GM11168 (cell line): Measurements from ENCODE around the gene SLC5A6.
"Not testable (repeated sequence)": the region's sequence is repeated elsewhere in the genome, so short reads cannot be mapped to it uniquely, and the experiment has no call there.

Experiments used
- in situ Hi-C: fragments of 300-500 bp; cut with MboI; formaldehyde crosslinking; loops from one replicate; pipeline ENCODE4 v1.12.0; 2022; ENCODE audit warnings: low sequenced_read_pairs; ENCODE audit not compliant: unreplicated experiment

The SLC5A6 gene

DNA sequence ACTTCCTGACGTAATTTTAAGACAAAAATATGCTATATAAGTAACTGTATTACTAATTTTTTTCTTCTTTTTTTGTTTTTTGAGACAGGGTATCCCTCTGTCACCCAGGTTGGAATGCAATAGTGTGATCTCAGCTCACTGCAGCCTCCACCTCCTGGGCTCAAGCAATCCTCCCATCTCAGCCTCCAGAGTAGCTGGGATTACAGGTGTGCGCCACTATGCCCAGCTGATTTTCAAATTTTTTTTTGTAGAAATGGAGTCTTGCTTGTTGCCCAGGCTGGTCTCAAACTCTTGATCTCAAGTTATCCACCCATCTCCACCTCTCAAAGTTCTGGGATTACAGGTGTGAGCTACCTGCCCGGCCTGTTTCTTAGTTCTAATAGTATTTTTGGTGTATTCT, 33.6 kb downstream of the SLC5A6 start:
- in situ Hi-C loops = no loop called here

DNA sequence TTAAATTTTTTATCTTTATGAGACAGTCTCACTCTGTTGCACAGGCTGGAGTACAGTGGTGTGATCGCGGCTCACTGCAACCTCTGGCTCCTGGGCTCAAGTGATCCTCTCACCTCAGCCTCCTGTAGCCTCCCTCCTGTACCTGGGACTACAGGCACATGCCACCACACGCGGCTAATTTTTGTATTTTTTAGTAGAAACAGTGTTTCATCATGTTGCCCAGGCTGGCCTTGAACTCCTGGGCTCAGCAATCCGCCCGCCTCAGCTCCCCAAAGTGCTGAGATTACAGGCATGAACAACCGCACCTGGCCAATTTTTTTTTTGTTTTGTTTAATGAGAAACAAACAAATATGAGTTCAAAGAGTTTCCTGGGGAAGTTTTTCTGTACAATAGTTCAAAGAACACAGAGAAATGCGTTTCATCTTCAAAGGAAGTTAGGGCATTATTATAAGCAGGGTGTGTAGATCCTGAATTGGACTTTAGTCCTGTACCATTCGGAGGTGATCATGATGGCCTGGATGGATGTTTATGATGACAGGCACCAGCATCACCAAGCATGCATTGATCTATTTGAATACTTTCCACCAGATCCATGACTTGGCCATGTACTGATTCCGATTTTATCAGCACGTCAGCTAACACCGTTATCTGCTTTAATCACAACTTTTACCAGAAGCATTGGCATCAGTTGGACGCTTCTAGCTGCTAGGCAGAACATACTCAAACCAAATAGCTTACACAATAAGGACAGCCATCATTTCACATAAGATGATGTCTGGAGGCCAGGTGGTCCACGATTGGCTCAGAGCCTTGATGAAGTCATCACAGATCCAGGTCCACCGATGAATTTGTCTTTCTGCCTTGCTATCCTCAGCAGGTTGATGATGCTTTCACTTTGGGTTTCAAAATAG, 34.4 kb downstream of the SLC5A6 start:
- in situ Hi-C loops = no loop called here

DNA sequence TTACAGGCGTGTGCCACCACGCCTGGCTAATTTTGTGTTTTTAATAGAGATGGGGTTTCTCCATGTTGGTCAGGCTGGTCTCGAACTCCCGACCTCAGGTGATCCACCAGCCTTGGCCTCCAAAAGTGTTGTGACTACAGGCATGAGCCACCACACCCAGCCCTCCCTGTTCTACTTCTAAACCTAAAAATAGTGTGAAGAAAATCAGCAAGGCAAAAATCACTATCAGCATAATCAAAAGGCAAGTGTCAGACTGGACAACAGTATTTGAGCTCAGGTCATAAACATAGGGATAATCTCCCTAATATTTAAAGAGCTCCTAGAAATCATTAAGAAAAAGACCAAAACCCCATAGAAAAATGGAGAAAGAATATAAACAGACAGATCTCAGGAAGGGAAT, 36.3 kb downstream of the SLC5A6 start:
- in situ Hi-C loops = not testable (repeated sequence)

DNA sequence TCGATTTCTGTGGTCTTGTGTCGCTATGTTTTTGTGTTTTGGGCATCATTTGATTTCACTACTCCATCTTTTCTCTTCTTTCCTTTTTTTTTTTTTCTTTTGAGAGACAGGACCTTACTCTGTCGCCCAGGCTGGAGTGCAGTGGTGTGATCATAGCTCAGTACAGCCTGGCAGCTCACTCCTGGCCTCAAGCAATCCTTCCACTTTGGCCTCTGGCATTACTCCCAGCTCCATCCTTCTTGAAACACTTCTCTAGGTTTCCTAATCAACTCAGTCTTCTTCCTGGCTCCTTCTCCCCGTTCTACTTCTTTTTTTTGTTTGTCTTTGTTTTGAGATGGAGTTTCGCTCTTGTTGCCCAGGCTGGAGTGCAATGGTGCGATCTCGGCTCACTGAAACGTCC, 36.7 kb downstream of the SLC5A6 start:
- in situ Hi-C loops = no loop called here

DNA sequence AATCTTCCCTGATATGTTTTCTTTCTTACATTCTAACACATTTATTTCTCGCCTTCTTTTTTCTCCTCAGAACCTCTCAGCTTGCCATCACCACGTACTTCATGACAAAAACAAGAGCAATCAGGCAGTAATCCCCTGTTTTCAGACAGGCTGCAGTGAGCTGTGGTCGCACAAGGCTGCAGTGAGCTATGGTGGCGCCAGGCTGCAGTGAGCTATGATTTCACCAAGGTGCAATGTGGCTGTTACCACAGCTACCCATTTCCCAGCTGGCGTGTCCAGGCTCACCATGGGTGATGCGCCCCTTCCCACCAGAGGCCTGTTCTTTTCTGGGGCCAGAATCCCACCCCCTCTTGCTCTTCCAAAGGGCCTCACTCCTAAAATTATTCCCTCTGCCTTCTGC, 37.4 kb downstream of the SLC5A6 start:
- in situ Hi-C loops = no loop called here

DNA sequence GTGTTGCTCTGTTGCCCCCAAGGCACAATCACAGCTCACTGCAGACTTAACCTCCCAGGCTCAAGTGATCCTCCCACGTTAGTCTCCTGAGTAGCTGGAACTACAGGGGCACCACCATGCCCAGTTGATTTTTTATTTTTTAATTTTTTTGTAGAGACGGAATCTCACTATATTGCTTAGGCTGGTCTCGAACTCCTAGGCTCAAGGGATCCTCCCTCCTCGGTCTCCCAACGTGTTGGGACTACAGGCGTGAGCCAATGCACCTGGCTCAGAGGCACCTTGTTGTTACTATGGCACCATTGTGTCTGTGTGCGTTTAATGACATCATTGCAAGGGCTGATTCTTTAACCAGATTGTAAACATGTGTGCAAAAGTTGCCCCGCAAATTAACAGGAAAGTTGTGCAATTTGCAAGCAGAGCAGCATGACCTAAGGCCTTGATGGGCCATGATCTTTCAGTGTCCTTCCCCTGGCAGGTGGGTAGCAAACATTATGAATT, 40.7 kb downstream of the SLC5A6 start:
- in situ Hi-C loops = no loop called here

DNA sequence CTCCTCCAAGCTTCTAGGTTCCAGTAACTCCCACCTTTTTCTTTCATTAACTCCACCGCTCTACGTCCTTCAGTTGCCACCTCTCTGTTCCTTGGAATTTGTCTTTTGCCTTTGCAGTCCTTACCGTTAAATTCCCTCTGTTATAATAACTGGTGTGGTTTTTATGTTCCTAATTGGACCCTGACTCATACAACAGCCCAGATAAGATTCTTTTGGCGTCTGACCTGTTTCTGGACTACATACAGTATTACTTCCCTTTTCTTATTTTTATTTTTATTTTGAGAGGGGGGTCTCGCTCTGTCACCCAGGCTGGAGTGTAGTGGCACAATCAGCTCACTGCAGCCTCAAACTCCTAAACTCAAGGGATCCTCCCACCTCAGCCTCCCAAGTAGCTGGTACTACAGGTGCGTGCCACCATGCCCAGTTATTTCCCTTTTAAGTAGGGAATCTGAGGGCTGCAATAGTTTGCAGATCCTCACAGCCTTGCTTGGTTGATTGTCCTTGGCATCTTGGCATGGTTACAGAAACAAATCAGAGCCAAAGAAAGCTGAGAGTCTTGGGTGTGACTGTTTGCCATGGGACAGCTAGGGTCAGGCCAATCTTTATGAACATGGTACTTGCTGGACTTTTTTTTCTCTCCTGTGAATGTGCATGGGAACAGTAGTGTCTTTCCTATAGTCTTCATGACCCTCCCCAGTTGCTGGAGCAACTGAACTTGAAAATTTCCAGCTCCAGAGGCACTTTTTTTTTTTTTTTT, 41.3 kb downstream of the SLC5A6 start:
- in situ Hi-C loops = no loop called here

DNA sequence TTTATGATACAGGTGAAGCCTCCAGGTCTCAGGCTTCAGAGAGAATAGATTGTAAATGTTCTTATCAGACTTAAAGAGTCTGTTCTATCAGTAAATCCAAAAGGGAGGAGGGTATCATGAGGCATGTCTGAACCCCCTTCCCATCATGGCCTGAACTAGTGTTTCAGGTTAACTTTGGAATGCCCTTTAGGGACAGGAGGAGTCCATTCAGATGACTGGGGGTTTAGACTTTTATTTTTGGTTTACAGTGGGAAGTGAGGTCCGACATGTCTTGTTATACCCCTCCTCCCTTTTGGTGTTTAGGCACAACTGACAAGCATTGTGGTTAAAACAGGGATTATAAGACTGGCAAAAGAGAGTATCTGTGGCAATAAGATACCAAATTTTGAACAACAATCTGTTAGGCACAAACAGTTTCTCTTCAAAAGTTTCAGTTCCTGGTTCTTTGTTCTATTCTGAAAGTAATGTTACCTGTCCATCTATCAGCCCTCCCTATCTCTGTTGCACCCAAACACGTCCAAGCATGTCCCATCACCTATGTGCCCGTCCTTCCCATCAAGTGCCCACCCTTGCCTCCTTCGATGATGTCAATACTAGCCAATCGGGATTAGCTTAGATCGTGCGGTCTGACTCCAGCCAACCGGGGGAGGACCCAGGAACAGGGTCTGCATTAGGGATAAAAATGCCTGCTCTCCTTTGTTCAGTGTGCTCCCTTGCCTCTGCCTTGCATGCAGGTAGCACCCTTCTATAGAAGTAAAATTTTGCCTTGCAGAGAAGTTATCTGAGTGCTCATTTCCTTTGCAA, 46.9 kb downstream of the SLC5A6 start:
- in situ Hi-C loops = no loop called here

DNA sequence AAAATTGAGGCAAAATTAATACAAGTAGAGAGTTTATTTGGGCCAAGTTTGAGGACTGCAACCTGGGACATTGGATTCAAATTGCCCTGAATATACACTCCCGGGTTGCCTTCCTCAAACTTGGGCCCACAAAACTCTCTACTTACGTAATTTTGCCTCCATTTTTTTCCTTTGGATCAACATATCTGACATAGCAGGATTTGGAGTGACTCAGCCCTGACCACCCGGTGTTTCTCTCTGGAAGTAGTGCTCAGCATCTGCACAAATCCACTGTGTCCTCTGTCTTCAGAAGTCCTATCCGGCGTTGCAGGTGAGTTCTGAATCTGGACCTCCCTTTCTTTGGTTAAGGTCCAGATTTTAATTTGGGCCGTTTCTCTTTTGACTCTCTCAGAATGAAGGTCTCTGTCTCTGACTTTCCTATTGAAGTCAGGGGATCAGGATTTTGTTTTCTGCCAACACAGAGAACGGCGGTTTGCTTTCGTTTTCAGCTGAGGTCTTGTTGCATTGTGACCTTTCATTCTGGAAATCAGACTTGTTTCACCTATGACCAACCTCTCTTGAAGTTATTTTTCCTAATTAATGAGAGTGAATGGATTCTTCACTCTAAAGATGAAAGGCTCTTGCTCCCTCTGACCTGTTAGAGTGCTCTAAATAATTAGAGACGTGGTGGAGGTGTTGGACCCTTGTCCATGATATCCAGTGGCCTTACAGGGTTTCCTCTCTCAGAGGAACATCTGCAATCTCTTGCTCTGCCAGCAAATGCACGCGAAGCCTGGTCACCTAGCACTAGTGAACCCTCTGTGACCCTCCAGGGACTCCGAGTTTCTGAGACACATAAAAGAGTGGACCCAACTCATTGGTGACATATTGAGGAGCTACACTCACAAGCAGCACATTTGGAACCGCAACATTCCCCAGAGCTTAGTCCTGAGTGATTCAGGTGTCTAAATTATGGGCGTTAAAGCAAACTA, 49.6 kb downstream of the SLC5A6 start:
- in situ Hi-C loops = no loop called here

DNA sequence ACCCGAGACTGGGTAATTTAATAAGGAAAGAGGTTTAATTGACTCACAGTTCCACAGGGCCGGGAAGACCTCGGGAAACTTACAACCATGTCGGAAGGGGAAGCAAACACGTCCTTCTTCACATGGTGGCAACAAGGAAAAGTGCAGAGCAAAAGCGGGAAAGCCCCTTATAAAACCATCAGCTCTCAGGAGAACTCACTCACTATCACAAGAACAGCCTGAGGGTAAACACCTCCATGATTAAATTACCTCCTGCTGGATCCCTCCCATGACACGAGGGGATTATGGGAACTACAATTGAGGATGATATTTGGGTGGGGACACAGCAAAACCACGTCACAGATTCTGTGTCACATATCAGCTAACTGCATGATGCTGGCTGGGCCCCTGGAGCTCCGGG, 51.9 kb downstream of the SLC5A6 start:
- in situ Hi-C loops = no loop called here

DNA sequence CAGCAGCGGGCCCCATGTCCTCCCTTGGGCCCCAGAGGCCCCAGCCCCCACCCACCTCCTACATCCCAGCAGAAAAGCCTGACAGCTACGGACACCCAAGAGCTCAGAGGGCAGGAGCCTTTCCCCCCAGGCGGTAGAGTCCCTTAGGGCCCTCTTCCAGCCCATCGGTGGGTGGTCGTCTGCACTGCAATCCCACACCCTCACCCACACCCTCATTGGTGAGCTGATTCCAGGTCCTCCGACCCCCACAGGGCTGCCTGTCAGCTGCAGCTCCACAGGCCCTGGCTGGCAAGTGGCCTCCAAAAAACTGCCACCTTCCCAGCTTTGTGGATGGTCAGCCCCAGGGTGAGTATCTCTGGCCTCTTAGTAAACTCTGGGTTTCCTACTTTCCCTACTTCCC, 52.8 kb downstream of the SLC5A6 start:
- in situ Hi-C loops = no loop called here

DNA sequence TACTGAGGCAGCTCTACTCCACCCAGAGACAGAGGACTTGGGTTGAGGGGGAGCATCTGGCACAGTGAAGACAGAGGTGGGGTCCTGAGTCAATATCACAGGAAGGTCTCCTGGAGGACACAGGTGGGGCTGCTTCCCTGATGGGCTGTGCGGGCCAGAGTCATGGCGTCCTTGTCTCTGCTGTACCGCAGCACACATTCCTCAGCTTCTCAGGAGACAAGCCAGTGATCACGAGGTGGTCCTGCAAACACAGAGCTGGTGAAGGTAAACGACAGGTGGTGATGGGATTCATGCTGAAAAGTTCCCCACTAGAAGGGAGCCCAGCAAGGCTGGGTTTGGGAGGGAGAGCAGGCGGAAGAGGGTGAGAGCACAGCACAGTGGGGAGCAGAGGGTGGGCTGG, 53.6 kb downstream of the SLC5A6 start:
- in situ Hi-C loops = no loop called here

DNA sequence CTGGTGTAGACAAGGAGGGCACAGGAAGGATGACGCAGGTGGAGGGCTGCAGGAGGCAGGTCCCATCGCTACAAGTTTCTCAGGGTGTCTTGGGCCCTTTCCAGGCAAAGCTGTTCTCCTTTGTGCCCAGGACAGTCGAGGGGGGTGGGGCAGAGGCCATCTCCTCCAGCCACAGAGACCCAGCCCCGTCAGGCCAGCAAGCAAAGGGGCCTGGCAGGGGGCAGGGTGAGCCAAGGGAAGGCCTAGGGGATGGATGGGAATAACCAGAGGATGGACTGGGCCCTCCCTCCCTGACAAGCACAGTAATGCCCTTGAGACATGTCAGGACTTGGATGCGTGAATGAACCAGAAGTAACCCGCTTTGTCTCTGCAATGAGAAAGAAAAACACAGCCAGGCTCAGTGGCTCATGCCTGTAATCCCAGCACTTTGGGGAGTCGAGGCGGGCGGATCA, 57.0 kb downstream of the SLC5A6 start:
- in situ Hi-C loops = no loop called here

DNA sequence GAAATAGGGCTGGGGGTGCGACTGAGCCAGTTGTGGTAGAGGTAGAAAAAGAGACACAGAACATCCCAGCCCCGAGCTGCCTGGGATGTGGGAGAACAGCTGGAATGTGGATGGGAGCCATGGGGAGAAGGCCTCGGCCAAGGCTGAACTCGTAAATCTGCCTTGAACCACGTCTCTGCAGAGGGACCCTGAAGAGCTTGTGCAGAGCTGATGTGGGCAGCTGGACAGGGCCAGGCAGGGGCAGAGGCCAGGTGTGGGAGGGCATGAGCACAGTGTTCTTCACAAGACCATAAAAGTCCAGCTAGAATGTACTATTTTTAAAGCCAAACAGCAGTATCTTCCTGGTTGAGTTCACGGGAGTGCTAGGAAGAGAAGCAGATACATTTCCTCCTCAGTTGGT, 57.6 kb downstream of the SLC5A6 start:
- in situ Hi-C loops = no loop called here

DNA sequence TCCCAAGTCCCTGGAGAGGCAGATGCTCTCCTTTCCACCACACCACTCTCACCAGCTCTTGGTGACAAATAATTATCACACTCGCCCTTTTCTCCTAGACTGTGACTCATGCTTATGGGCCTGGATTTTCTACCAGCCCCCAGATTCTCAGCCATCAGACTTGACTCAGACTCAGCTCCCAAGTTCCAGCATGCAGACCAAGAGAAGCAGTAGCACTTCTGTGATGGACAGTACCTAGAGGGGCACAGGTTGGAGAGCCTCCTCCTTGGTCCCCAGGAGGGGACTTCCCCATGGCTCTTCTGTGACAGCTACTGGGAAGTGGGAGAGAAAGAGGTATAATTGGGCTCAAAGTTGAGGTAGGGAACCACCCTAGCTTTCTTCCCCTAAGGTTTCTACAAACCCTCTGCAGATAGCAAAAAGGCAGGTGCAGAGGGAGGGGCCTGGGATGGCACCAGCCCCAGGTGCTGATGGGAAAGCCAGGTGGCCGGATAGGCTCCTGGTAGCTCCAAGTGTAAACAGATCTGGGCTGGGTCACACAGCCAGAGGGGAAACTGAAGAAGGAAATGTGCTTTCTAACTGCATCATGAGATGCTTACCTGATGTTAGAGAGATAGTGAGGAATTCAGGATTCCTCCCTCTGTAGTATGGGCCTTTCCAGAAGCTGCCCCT, 59.1 kb downstream of the SLC5A6 start:
- in situ Hi-C loops = no loop called here

DNA sequence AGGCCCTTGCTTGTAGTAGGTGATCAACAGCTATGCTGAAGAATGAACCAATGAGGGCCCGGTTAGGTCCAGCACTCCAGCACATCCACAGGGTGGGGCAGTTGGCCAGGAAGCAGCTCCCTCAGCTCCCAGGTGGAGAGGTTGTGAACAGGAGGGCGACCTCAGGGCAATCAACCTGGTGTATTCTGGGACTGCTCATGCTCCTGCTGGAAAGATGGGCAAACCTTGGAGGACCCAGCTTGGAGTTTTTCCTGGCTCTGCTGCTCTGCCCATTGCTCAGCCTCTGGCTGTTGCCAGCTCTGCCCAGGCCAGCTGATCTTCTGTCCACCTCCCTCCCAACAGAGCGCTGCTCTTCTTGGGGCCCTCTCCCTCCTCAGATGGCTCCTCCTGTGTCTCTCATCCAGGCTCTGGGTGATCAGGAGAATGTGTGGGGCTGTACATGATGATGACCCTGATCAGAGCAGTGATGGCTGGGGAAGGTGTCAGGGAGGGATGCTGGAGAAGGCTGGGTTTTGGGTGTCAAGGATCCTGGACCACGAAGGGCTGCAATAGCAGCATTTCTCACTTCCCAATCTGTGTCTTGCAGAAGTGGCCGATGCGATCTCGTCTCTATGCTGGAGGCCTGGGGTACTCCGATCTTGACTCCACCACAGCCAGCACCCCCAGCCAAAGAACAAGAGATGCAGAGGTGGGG, 59.8 kb downstream of the SLC5A6 start:
- in situ Hi-C loops = no loop called here

DNA sequence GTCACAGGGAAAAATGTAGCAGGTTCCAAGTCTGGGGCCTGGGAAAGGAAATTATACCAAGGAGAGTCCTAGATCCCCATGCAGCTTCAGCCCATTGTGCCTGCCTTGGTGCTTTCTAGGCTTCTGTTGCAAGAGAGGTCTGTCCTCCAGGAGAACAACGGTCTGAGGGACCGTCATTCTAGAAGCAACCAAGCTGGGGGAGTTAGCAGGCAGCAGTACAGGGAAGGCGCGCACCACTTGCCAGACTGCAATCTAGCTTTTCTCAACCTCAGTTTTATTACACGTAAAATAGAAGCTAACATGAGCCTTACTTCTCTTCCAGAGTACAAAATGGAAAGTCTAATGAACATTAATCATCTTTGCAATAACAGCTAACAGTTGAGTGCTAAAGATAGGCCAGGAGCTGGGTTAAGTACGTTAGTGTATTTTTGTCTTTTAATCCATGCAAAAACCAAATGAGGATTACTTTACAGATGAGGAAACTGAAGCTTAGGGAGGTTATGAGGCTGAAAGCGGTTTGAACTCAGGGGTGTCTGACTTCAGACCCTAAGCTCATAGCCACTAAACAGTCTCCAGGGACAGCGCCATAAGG, 61.3 kb downstream of the SLC5A6 start:
- in situ Hi-C loops = no loop called here
